Measurements from ENCODE around the gene ZNF112.

Gene ZNF112

GRCh38 chr19:44306283-44306682 is 50.2 kb downstream of the ZNF112 start:
- peaks cover 14% of the 10 kb centered on the region for H3K9me3 Mint-ChIP-seq
- no peak overlapping the region for H3K27ac Mint-ChIP-seq
- peaks cover 2% of the 10 kb centered on the region for H3K27me3 Mint-ChIP-seq
- H3K36me3 Mint-ChIP-seq: peaks cover 17% of the 10 kb centered on the region
- H3K4me3 Mint-ChIP-seq: no peak overlapping the region
- peaks cover 21% of the 10 kb centered on the region for H3K4me1 Mint-ChIP-seq

GRCh38 chr19:44305457-44305856 is 51.0 kb downstream of the ZNF112 start:
- H3K4me3 Mint-ChIP-seq: no peak overlapping the region
- peaks cover 23% of the 10 kb centered on the region for H3K36me3 Mint-ChIP-seq
- H3K27me3 Mint-ChIP-seq: peaks cover under 1% of the 10 kb centered on the region
- H3K9me3 Mint-ChIP-seq: peaks cover 19% of the 10 kb centered on the region
- H3K27ac Mint-ChIP-seq: no peak overlapping the region
- H3K4me1 Mint-ChIP-seq: peaks cover 25% of the 10 kb centered on the region

GRCh38 chr19:44304659-44305193 is 51.8 kb downstream of the ZNF112 start, which contains the start of gene ZNF235:
Gene ZNF235, minus strand, starts transcription at chr19:44305025. Its CDS starts 1,621 bp downstream, at chr19:44303404.
- Mint-ChIP-seq H3K27me3 (no peaks in the 10 kb centered on the region), H3K9me3 (peaks cover 19% of the 10 kb centered on the region), H3K36me3 (peaks cover 29% of the 10 kb centered on the region), H3K27ac (peak within 1 kb of the TSS; percentile 73), H3K4me3 (peak within 1 kb of the TSS; percentile 92), H3K4me1 (peaks cover 25% of the 10 kb centered on the region)

- Mint-ChIP-seq H3K4me1 (peaks cover 25% of the 10 kb centered on the region), H3K4me3 (peak overlapping the region; percentile 92), H3K36me3 (peaks cover 34% of the 10 kb centered on the region)
Measured at GRCh38 chr19:44303976-44304568, 52.4 kb downstream of the ZNF112 start.

GRCh38 chr19:44303320-44303719 is 53.2 kb downstream of the ZNF112 start:
- Mint-ChIP-seq H3K27me3 (no peaks in the 10 kb centered on the region), H3K4me1 (peaks cover 25% of the 10 kb centered on the region), H3K9me3 (peaks cover 17% of the 10 kb centered on the region), H3K36me3 (peaks cover 39% of the 10 kb centered on the region), H3K27ac (no peak overlapping the region), H3K4me3 (peak overlapping the region; percentile 92)

More at GRCh38 chr19:44303976-44304568, 52.4 kb downstream of the ZNF112 start:
- Mint-ChIP-seq H3K9me3 (peaks cover 19% of the 10 kb centered on the region), H3K27me3 (no peaks in the 10 kb centered on the region), H3K27ac (peak overlapping the region; percentile 73)

- Mint-ChIP-seq H3K27me3 (no peaks in the 10 kb centered on the region), H3K27ac (no peak overlapping the region), H3K36me3 (peaks cover 60% of the 10 kb centered on the region), H3K4me3 (no peak overlapping the region), H3K9me3 (peaks cover 31% of the 10 kb centered on the region), H3K4me1 (no peaks in the 10 kb centered on the region)
Measured at GRCh38 chr19:44284968-44285367, 71.5 kb downstream of the ZNF112 start.

- Mint-ChIP-seq H3K36me3 (peaks cover 51% of the 10 kb centered on the region), H3K27ac (peak overlapping the region; percentile 5), H3K4me1 (no peaks in the 10 kb centered on the region), H3K4me3 (no peak overlapping the region), H3K27me3 (no peaks in the 10 kb centered on the region), H3K9me3 (peaks cover 31% of the 10 kb centered on the region)
Measured at GRCh38 chr19:44282846-44283245, 73.6 kb downstream of the ZNF112 start.

- H3K27me3 Mint-ChIP-seq: no peaks in the 10 kb centered on the region
- H3K9me3 Mint-ChIP-seq: peaks cover 33% of the 10 kb centered on the region
- peaks cover 48% of the 10 kb centered on the region for H3K36me3 Mint-ChIP-seq
- H3K4me3 Mint-ChIP-seq: no peak overlapping the region
- no peak overlapping the region for H3K27ac Mint-ChIP-seq
- no peaks in the 10 kb centered on the region for H3K4me1 Mint-ChIP-seq
Measured at GRCh38 chr19:44280916-44281315, 75.6 kb downstream of the ZNF112 start.

GRCh38 chr19:44278181-44278690 is 78.2 kb downstream of the ZNF112 start:
- Mint-ChIP-seq H3K9me3 (peaks cover 41% of the 10 kb centered on the region), H3K4me1 (no peaks in the 10 kb centered on the region), H3K27ac (no peak overlapping the region), H3K36me3 (peaks cover 55% of the 10 kb centered on the region), H3K4me3 (no peak overlapping the region), H3K27me3 (no peaks in the 10 kb centered on the region)

GRCh38 chr19:44277331-44277730 is 79.1 kb downstream of the ZNF112 start:
- Mint-ChIP-seq H3K4me3 (no peak overlapping the region), H3K27me3 (no peaks in the 10 kb centered on the region), H3K36me3 (peaks cover 59% of the 10 kb centered on the region), H3K9me3 (peaks cover 46% of the 10 kb centered on the region), H3K27ac (no peak overlapping the region), H3K4me1 (no peaks in the 10 kb centered on the region)
